OCI-LY3 (cell line): ENCODE data around the gene GABRG3.

Experiments used
- H2AFZ ChIP-seq: fragments of 200-600, 300-600 bp; shearing (Covaris generic); 2 replicates; pipeline ENCODE4 v1.6.0; 2014; ENCODE audit warnings: antibody characterized with exemption, low read depth, low read length
- H3K27ac ChIP-seq: fragments of 200-600, 300-600 bp; sonication (generic); 2 replicates; pipeline ENCODE4 v1.5.1; 2014; ENCODE audit warnings: mild to moderate bottlenecking, low read length, moderate library complexity, mixed read lengths
- H3K27me3 ChIP-seq: fragments of 200-600, 300-600 bp; sonication (generic); 2 replicates; pipeline ENCODE4 v1.6.1; 2014; ENCODE audit warnings: low read depth, low read length, mixed read lengths
- H3K36me3 ChIP-seq: fragments of 200-600, 300-600 bp; sonication (generic); replicated peaks from 2 replicates; pipeline ENCODE3; 2014; ENCODE audit warnings: low read depth, low read length, mixed read lengths
- H3K4me1 ChIP-seq: fragments of 300-600, 200-600 bp; sonication (generic); 2 replicates; pipeline ENCODE4 v1.6.1; 2014; ENCODE audit warnings: low read length, mixed read lengths
- H3K4me2 ChIP-seq: fragments of 200-600, 300-600 bp; sonication (generic); 2 replicates; pipeline ENCODE4 v1.6.1; 2014; ENCODE audit warnings: low read length, mixed read lengths
- H3K4me3 ChIP-seq: fragments of 300-600, 200-600 bp; sonication (generic); 2 replicates; pipeline ENCODE4 v1.5.1; 2014; ENCODE audit warnings: antibody characterized with exemption, mild to moderate bottlenecking, low read length, moderate library complexity
- H3K79me2 ChIP-seq: fragments of 300-600, 200-600 bp; shearing (Covaris generic); 2 replicates; pipeline ENCODE4 v1.6.1; 2014; ENCODE audit warnings: mild to moderate bottlenecking, low read length, mixed read lengths
- H3K9ac ChIP-seq: fragments of 300-600, 200-600 bp; shearing (Covaris generic); 2 replicates; pipeline ENCODE4 v1.6.0; 2014; ENCODE audit warnings: mild to moderate bottlenecking, low read length, moderate library complexity
- H3K9me3 ChIP-seq: fragments of 200-600, 300-600 bp; shearing (Covaris generic); 2 replicates; pipeline ENCODE4 v1.6.1; 2014; ENCODE audit warnings: low read length, mixed read lengths; ENCODE audit not compliant: insufficient read depth
- H4K20me1 ChIP-seq: fragments of 200-600, 300-600 bp; sonication (generic); 2 replicates; pipeline ENCODE4 v1.6.1; 2016; ENCODE audit warnings: low read length, mixed read lengths; ENCODE audit not compliant: insufficient read depth
- EZH2phosphoT487 ChIP-seq: fragments of 200-600 bp; shearing (Covaris generic); IDR thresholded peaks from 2 replicates; pipeline ENCODE4 v1.6.1; 2018; ENCODE audit warnings: antibody characterized with exemption, mixed run types, low read depth
- TF ChIP-seq, protein P1 (sequence below): fragments of 200-600, 300-600 bp; sonication (generic); IDR thresholded peaks from 2 replicates; pipeline ENCODE4 v1.5.1; 2014; ENCODE audit warnings: antibody characterized with exemption, low read length, low read depth

The GABRG3 gene

DNA sequence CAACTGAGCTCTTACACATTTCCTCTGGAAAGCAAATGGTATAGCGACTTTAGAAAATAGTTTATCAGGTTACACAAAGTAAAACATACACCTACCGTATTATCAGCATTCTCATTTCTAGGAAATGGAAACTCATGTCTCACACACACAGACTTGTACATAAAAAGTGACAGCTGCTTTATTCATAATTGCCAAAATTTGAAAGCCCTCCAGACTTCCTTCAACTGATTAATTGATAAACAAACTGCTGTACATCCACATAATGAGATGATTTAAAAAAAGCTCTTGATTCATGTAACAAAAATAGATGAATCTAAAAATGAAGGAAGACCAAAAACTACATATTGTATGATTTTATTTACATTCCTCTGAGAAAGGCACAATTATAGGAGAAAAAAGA lies 425.5 kb downstream of the GABRG3 start:
- Histone ChIP-seq H3K27me3 (no peaks in the 10 kb centered on the region), H3K9me3 (no peaks in the 10 kb centered on the region), H3K27ac (no peak overlapping the region), H3K4me1 (no peaks in the 10 kb centered on the region), H3K9ac (no peak overlapping the region), H3K79me2 (no peaks in the 10 kb centered on the region), H4K20me1 (no peaks in the 10 kb centered on the region), H3K36me3 (no peaks in the 10 kb centered on the region), H3K4me2 (no peak overlapping the region), H2AFZ (no peak overlapping the region), H3K4me3 (no peak overlapping the region)
- no peak for TF ChIP-seq EZH2phosphoT487
- TF ChIP-seq, protein P1, sequence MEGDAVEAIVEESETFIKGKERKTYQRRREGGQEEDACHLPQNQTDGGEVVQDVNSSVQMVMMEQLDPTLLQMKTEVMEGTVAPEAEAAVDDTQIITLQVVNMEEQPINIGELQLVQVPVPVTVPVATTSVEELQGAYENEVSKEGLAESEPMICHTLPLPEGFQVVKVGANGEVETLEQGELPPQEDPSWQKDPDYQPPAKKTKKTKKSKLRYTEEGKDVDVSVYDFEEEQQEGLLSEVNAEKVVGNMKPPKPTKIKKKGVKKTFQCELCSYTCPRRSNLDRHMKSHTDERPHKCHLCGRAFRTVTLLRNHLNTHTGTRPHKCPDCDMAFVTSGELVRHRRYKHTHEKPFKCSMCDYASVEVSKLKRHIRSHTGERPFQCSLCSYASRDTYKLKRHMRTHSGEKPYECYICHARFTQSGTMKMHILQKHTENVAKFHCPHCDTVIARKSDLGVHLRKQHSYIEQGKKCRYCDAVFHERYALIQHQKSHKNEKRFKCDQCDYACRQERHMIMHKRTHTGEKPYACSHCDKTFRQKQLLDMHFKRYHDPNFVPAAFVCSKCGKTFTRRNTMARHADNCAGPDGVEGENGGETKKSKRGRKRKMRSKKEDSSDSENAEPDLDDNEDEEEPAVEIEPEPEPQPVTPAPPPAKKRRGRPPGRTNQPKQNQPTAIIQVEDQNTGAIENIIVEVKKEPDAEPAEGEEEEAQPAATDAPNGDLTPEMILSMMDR, result no peak

DNA sequence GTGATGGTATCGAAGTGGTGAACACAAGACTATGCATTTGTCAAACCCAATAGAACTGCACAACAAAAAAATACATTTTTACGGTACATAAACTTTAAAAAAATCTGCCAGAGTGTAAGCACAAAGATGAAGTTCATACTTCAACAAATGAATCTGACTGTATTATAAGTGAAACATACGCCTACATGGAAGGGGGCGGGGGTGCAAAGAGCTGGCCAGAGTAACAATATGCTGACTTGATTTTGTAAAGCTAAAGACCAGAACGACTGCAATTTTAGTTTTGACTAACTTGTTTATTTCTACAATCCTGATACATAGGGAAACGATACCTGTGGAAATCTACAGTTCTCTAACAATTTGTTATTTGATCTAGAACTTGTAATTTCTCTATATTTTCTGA lies 426.0 kb downstream of the GABRG3 start:
- Histone ChIP-seq H3K36me3 (no peaks in the 10 kb centered on the region), H3K9me3 (no peaks in the 10 kb centered on the region), H3K79me2 (no peaks in the 10 kb centered on the region), H3K4me1 (no peaks in the 10 kb centered on the region), H3K4me2 (no peak overlapping the region), H2AFZ (no peak overlapping the region), H3K9ac (no peak overlapping the region), H3K4me3 (no peak overlapping the region), H3K27ac (no peak overlapping the region), H3K27me3 (no peaks in the 10 kb centered on the region), H4K20me1 (no peaks in the 10 kb centered on the region)
- TF ChIP-seq, protein P1, result no peak
- no peak for TF ChIP-seq EZH2phosphoT487

DNA sequence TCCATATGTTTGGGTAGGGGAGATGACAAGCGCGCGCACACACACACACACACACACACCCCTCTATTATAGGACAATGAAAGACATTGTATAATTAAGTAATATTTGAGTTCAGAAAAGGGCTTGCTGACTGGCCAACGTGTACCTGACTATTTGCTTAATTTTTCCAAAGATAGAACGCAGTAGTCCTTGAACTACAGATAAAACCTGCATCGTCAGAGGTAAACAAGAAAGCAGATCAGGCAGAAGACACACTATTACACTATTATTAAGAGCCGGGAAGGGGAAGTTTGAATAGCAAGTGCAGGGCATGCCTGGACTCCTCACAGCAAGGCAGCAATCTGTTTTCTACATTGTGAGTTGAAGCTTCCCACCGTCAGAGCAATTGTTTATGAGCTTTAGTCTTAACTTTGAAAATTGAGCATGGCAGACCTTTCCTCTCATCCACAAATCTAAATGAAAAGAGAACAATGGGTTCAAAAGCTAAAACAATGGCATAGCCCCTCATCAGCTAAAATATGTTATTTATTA lies 427.7 kb downstream of the GABRG3 start:
- Histone ChIP-seq H3K9me3 (no peaks in the 10 kb centered on the region), H3K4me1 (no peaks in the 10 kb centered on the region), H3K79me2 (no peaks in the 10 kb centered on the region), H3K36me3 (no peaks in the 10 kb centered on the region), H3K27me3 (no peaks in the 10 kb centered on the region), H3K9ac (no peak overlapping the region), H3K4me2 (no peak overlapping the region), H3K27ac (no peak overlapping the region), H2AFZ (no peak overlapping the region), H3K4me3 (no peak overlapping the region), H4K20me1 (no peaks in the 10 kb centered on the region)
- no peak for TF ChIP-seq EZH2phosphoT487

DNA sequence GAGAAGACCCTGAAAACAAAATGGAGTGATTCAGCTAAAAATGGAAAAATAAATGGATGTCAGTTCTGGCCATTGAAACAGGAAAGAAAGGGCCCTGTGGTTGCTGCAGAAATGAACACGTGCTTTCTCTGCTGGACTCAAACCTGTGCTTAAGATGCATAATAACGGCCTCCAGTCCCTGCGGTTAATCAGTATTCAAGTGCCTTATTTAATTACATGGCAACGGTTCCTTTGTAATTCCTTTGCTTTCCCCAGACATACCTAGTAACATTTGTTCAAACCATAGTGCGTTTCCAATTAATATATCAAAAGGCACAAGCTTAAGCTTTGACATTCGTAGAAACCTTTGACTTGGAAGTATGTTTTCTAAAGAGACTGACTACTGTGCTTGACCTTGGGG lies 428.3 kb downstream of the GABRG3 start:
- Histone ChIP-seq H3K79me2 (no peaks in the 10 kb centered on the region), H3K4me2 (no peak overlapping the region), H3K4me3 (no peak overlapping the region), H3K27ac (no peak overlapping the region), H4K20me1 (no peaks in the 10 kb centered on the region), H2AFZ (no peak overlapping the region), H3K27me3 (no peaks in the 10 kb centered on the region), H3K9me3 (no peaks in the 10 kb centered on the region), H3K4me1 (no peaks in the 10 kb centered on the region), H3K9ac (no peak overlapping the region), H3K36me3 (no peaks in the 10 kb centered on the region)
- TF ChIP-seq EZH2phosphoT487, result no peak
- TF ChIP-seq, protein P1, result no peak
